HG03378 (cell line): ENCODE measurements around the gene STEEP1.

ENCODE experiments used
- ATAC-seq: cut with Tn5 transposase; IDR thresholded peaks from one replicate; pipeline ENCODE4 v1.9.1; 2021; ENCODE audit warnings: mild to moderate bottlenecking, moderate library complexity; ENCODE audit not compliant: unreplicated experiment

Gene STEEP1

GRCh38 chrX:119565107-119565663, at the start of gene STEEP1:
TSS of gene STEEP1 (minus strand) at chrX:119565409. CDS start at chrX:119565355, 54 bp downstream.
- ATAC-seq, result peak; percentile 94

- no peak for ATAC-seq
These were observed 49.6 kb upstream of the STEEP1 start for GRCh38 chrX:119614776-119615175.

GRCh38 chrX:119607018-119607389, 41.8 kb upstream of the STEEP1 start:
- ATAC-seq, result no peak

- peak; percentile 75 for ATAC-seq
These were observed 41.2 kb upstream of the STEEP1 start, which contains the start of gene NKRF for GRCh38 chrX:119606280-119607017. TSS of gene NKRF (minus strand) at chrX:119606424.

- no peak for ATAC-seq
These were observed 40.5 kb upstream of the STEEP1 start for GRCh38 chrX:119605464-119606279.

GRCh38 chrX:119604766-119605463, 39.7 kb upstream of the STEEP1 start:
- no peak for ATAC-seq

GRCh38 chrX:119602701-119603255, 37.6 kb upstream of the STEEP1 start:
- ATAC-seq, result no peak

- ATAC-seq, result no peak
These were observed 24.6 kb upstream of the STEEP1 start for GRCh38 chrX:119589810-119590209.

GRCh38 chrX:119583431-119584059, 18.3 kb upstream of the STEEP1 start:
- ATAC-seq, result no peak

GRCh38 chrX:119579414-119579813, 14.2 kb upstream of the STEEP1 start:
- ATAC-seq, result no peak

- peak; percentile 67 for ATAC-seq
These were observed 9.4 kb upstream of the STEEP1 start, which contains the start of gene UBE2A for GRCh38 chrX:119574394-119575266. TSS of gene UBE2A (plus strand) at chrX:119574563. CDS start at chrX:119574712, 149 bp downstream.

GRCh38 chrX:119573840-119574393, 8.7 kb upstream of the STEEP1 start:
- peak; percentile 62 for ATAC-seq

GRCh38 chrX:119573222-119573621, 8.0 kb upstream of the STEEP1 start:
- ATAC-seq, result no peak

GRCh38 chrX:119570351-119570835, 5.2 kb upstream of the STEEP1 start:
- no peak for ATAC-seq

- ATAC-seq, result no peak
These were observed 12.7 kb downstream of the STEEP1 start for GRCh38 chrX:119552508-119552907.

GRCh38 chrX:119549327-119550016, 15.7 kb downstream of the STEEP1 start:
- peak; percentile 69 for ATAC-seq

- ATAC-seq, result no peak
These were observed 24.0 kb downstream of the STEEP1 start for GRCh38 chrX:119541188-119541587.

- no peak for ATAC-seq
These were observed 25.3 kb downstream of the STEEP1 start for GRCh38 chrX:119539872-119540271.
